OCI-LY1 (cell line): ENCODE measurements around the gene CHCHD1.

ENCODE experiments used
- CTCF ChIP-seq: fragments of 200-600 bp; sonication (generic), shearing (Covaris generic); IDR thresholded peaks from 2 replicates; pipeline ENCODE4 v1.5.1; 2017; ENCODE audit warnings: mild to moderate bottlenecking, antibody characterized with exemption, low read length, moderate library complexity, mixed read lengths
- EZH2 ChIP-seq: fragments of 200-600 bp; sonication (generic), shearing (Covaris generic); IDR thresholded peaks from 2 replicates; pipeline ENCODE4 v1.8.0; 2017; ENCODE audit warnings: borderline replicate concordance, mixed run types, mild to moderate bottlenecking, antibody characterized with exemption, low read length, moderate library complexity, mixed read lengths

GRCh38 chr10:73772281-73773151 lies 9.3 kb upstream of the CHCHD1 start:
- TF ChIP-seq CTCF (0 out of 2 replicates have a peak, but pooled peaks have one; percentile 13), EZH2 (no peak)
